ENCODE data around the gene RBMX2.

GRCh38 chrX:130395341-130395740, 6.4 kb upstream of the RBMX2 start:
- TF ChIP-seq, protein P1, sequence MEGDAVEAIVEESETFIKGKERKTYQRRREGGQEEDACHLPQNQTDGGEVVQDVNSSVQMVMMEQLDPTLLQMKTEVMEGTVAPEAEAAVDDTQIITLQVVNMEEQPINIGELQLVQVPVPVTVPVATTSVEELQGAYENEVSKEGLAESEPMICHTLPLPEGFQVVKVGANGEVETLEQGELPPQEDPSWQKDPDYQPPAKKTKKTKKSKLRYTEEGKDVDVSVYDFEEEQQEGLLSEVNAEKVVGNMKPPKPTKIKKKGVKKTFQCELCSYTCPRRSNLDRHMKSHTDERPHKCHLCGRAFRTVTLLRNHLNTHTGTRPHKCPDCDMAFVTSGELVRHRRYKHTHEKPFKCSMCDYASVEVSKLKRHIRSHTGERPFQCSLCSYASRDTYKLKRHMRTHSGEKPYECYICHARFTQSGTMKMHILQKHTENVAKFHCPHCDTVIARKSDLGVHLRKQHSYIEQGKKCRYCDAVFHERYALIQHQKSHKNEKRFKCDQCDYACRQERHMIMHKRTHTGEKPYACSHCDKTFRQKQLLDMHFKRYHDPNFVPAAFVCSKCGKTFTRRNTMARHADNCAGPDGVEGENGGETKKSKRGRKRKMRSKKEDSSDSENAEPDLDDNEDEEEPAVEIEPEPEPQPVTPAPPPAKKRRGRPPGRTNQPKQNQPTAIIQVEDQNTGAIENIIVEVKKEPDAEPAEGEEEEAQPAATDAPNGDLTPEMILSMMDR (conservative IDR thresholded peaks at IDR 0.05; ENCODE audit: low read depth in 2 of 2) = no peak
- TF ChIP-seq EZH2phosphoT487 (IDR thresholded peaks at IDR 0.05; ENCODE audit: unreplicated experiment) (no peak), POLR2AphosphoS5 (IDR thresholded peaks at IDR 0.05; ENCODE audit: low read depth) (no peak), REST (IDR thresholded peaks at IDR 0.05; ENCODE audit: unreplicated experiment) (no peak), EZH2 (IDR thresholded peaks at IDR 0.05; ENCODE audit: low read depth, unreplicated experiment) (no peak), JUNB (IDR thresholded peaks at IDR 0.05; ENCODE audit: unreplicated experiment) (no peak), ZNF331 (CRISPR knock-in tag; IDR thresholded peaks at IDR 0.05; ENCODE audit: low read depth) (no peak), ZNF114 (CRISPR knock-in tag; IDR thresholded peaks at IDR 0.05) (no peak), CREB1 (CRISPR knock-in tag; IDR thresholded peaks at IDR 0.05; ENCODE audit: low read depth) (no peak), ETS1 (IDR thresholded peaks at IDR 0.05) (no peak), NANOG (IDR thresholded peaks at IDR 0.05; ENCODE audit: borderline replicate concordance) (no peak), STAT1 (IDR thresholded peaks at IDR 0.05; ENCODE audit: unreplicated experiment) (no peak), ZNF462 (CRISPR knock-in tag; IDR thresholded peaks at IDR 0.05) (no peak)

Data from GM23338 (cell line).